ENCODE data around the gene HOXA4. TPM values are rescaled to one million over a fixed set of nuclear protein-coding genes. Genes with fewer than 3 reads are reported as not detected.
A peak's percentile ranks its signal among the peaks of the same experiment; 100 is the strongest.

Gene HOXA4
- total RNA-seq, 1 donor from 2014 or later = 0.15 TPM

- DNase-seq (no peak), ATAC-seq (no peak)
- intact Hi-C loops (cut with micrococcal nuclease) = no loop called here
These were observed 40.1 kb upstream of the HOXA4 start for GRCh38 chr7:27170426-27171324.

GRCh38 chr7:27169658-27170425, 39.3 kb upstream of the HOXA4 start:
- peak; percentile 12 for DNase-seq
- no peak for ATAC-seq
- intact Hi-C loops (cut with micrococcal nuclease) = loop anchor here (10.0 kb wide), 1 partner anchor 795 kb away; no protein-coding TSS in a partner anchor

DNA sequence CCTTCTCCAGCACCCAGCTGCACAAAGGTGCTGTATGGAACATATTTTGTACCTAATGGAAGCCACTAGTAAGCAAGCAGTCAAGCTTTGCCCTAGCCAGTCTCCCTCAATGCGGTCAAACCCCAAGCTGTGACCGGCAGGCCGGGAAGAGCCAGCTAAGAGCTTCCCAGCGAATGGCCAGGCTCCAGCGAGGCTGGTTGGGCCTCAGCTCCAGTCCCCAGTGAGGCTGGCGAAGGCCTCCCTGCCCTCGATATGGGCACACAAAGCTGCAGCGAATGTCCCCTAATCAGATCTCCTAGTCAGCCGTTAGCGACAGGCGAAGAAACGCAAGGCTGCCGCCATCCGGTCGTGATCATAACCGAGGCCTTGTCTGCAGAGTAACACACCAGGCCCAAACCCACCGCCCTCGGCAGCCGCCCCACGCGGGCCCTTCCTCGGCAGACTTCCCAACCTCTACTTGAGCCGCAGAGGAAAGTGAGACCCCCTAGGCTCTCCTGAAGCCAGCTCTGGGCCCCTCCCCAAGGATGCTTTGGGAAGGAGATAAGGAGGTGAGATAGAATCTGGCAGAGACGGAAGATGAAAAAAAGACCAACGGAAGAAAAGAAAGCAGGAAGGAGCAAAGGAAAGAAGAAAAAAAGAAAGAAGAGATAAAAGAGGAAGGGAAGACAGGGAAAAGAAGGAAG, 37.8 kb upstream of the HOXA4 start:
- ATAC-seq (no peak), DNase-seq (peak; percentile 12)
- intact Hi-C loops (cut with micrococcal nuclease) = loop anchor here (10.0 kb wide), 1 partner anchor 794 kb away; no protein-coding TSS in a partner anchor

DNA sequence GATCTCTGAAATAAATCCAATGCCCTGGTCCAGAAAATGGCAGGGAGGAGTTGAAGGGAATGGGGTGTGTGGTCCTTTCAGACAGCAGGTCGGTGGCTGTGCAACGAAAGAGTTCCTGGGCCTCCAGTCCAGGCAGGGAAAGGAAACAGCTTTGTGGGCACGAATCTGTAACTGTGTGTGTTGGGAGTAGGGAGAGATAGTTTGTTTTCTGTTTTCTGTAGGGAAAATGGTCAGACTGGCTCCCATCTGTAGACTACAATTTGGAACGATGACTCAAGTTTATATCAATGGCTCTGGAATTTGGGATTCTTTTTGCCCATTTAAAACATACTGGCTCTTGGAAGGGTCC, 37.3 kb upstream of the HOXA4 start:
- intact Hi-C loops (cut with micrococcal nuclease) = loop anchor here (10.0 kb wide), 1 partner anchor 793 kb away; no protein-coding TSS in a partner anchor
- DNase-seq (no peak), ATAC-seq (no peak)

DNA sequence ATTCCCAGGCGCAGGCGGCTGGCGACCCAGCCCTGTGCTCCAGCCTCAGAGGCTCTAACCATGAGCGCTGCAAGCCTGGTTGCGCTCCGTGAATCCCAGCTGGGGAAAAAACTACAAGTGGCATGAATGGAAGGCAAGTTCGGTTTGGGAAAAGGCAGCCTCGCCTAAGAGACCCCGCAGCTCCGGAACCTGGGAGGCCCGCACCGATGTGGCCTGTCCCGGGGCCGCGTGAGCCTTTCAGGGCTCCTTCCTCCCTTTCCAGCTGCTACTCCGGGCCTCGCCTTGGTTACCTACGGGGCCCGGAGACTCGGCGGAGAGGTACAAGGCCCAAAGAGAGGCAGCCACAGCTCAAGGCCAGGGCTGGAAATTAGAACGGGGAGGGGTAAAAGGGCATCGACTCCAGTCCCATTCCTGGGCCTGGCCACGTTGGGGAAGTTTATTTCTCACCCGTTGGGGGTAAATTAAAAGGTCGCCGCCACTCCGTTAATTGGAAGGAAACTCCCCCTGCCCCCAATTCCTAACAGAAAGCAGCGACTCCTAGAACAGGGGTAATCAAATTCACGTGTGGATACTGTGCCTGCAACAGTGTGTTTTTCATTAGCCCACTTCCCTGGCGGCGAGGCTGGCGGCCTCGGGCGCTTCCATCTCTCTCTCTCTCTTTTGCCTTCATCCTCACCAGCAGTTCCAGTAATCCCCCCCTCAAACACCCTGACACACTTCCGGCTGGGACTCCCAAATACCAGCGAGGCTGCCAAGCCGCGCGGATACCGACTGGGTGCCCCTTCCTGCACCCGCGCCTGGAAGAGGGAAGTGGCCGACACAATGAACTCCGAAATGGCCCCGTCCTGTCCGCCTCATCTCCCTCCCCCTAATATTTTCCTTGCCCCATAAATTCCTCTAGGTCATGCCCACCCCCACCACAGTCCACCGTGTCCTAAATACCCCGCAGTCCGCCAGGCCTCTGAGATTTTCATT, 36.3 kb upstream of the HOXA4 start:
- peak; percentile 25 for DNase-seq
- no peak for ATAC-seq
- intact Hi-C loops (cut with micrococcal nuclease) = loop anchor here (10.0 kb wide), 1 partner anchor 792 kb away; no protein-coding TSS in a partner anchor

GRCh38 chr7:27165996-27166530, 35.5 kb upstream of the HOXA4 start:
- ATAC-seq (no peak), DNase-seq (peak; percentile 20)
- intact Hi-C loops (cut with micrococcal nuclease) = loop anchor here (10.0 kb wide), 1 partner anchor 791 kb away; no protein-coding TSS in a partner anchor

- DNase-seq (peak; percentile 60), ATAC-seq (no peak)
- intact Hi-C loops (cut with micrococcal nuclease) = loop anchor here (10.0 kb wide), 1 partner anchor 791 kb away; no protein-coding TSS in a partner anchor
These were observed 34.8 kb upstream of the HOXA4 start, which contains the start of gene HOXA9 for GRCh38 chr7:27165089-27165995. TSS of gene HOXA9 (minus strand) at chr7:27165537. CDS start at chr7:27165457, 80 bp downstream.

- no peak for ATAC-seq
- peak; percentile 30 for DNase-seq
- intact Hi-C loops (cut with micrococcal nuclease) = loop anchor here (5.0 to 10.0 kb wide), 2 partner anchors 482 to 790 kb away; no protein-coding TSS in a partner anchor
These were observed 34.0 kb upstream of the HOXA4 start for GRCh38 chr7:27164367-27165088.

GRCh38 chr7:27164045-27164366, 33.4 kb upstream of the HOXA4 start:
- DNase-seq (no peak), ATAC-seq (no peak)
- intact Hi-C loops (cut with micrococcal nuclease) = loop anchor here (5.0 to 10.0 kb wide), 2 partner anchors 482 to 789 kb away; no protein-coding TSS in a partner anchor

GRCh38 chr7:27163288-27164044, 32.9 kb upstream of the HOXA4 start:
- peak; percentile 7 for DNase-seq
- intact Hi-C loops (cut with micrococcal nuclease) = loop anchor here (5.0 to 10.0 kb wide), 2 partner anchors 481 to 789 kb away; no protein-coding TSS in a partner anchor

GRCh38 chr7:27162561-27163287, 32.2 kb upstream of the HOXA4 start:
- ATAC-seq = no peak
- intact Hi-C loops (cut with micrococcal nuclease) = loop anchor here (5.0 to 10.0 kb wide), 2 partner anchors 480 to 788 kb away; no protein-coding TSS in a partner anchor
- no peak for DNase-seq

More at GRCh38 chr7:27163288-27164044, 32.9 kb upstream of the HOXA4 start:
- ATAC-seq = no peak

- DNase-seq (peak; percentile 24), ATAC-seq (no peak)
- intact Hi-C loops (cut with micrococcal nuclease) = loop anchor here (5.0 to 10.0 kb wide), 2 partner anchors 480 to 787 kb away; no protein-coding TSS in a partner anchor
These were observed 31.4 kb upstream of the HOXA4 start for GRCh38 chr7:27161721-27162560.

DNA sequence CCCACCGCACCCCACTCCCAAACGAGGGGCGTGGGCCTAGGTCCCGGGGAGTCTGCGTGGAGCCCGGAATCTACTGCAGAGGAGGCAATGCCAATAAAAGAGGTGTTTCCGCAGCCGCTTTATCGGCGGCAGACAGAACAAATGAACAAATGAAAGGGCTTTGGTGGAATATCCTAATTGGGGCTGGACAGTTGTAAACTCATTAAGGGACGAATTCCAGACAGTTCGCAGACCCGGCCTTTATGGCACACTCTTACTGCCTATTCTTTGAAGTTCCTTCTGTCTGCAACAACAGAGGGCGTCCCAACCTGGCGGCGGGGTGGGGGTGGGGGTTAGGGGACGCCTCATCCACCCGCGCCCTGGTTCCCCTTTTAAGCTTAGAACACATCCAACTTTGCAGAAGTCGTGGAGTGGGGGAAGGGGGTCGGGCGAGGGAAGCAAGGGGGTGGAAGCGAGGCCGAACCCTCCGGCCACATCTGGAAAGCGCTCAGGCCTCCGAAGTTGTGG, 30.7 kb upstream of the HOXA4 start:
- ATAC-seq (peak; percentile 49), DNase-seq (peak; percentile 50)
- intact Hi-C loops (cut with micrococcal nuclease) = loop anchor here (5.0 to 10.0 kb wide), 2 partner anchors 479 to 786 kb away; no protein-coding TSS in a partner anchor
